Measurements from ENCODE around the gene PANX2. TPM values are rescaled to one million over a fixed set of nuclear protein-coding genes. Genes with fewer than 3 reads are reported as not detected.
A peak's percentile ranks its signal among the peaks of the same experiment; 100 is the strongest.

The PANX2 gene
- polyA plus RNA-seq, 10 donors, result 0.08 to 0.24 (median 0.11) TPM; not detected in 2

DNA sequence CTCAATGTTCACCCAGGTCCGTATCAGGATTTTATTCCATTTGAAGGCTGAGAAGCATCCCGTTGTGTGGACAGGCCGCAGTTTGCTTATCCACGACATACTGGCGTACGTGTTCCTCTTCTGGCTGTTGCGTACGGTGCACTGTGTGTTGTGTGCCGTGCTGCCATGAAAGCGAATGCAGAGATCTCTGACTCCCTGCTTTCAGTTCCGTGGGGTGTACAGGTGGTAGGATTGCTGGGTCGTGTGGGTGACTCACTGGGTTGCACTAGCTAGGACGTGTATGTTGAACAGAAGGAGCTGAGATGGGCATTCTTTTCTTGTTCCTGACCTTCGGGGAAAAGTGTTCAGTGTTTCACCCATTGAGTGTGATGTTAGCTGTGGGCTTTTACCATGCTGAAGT lies 40.6 kb downstream of the PANX2 start:
- DNase-seq, result no peak

DNA sequence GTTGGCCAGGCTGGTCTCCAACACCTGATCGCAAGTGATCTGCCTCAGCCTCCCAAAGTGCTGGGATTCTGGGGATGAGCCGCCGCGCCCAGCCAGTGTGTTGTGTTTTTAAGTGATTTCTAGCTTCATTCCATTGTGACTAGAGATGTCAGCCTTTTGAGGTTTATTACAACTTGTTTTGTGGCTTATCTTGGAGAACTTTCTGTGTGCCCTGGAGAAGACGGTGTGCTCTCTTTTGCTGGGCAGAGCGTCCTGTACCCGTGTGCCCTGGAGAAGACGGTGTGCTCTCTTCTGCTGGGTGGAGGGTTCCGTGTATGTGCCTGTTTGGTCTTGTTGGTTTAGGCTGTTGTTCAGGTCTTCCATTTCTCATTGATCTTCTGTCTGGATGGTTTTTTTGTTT lies 42.7 kb downstream of the PANX2 start:
- no peak for DNase-seq

DNA sequence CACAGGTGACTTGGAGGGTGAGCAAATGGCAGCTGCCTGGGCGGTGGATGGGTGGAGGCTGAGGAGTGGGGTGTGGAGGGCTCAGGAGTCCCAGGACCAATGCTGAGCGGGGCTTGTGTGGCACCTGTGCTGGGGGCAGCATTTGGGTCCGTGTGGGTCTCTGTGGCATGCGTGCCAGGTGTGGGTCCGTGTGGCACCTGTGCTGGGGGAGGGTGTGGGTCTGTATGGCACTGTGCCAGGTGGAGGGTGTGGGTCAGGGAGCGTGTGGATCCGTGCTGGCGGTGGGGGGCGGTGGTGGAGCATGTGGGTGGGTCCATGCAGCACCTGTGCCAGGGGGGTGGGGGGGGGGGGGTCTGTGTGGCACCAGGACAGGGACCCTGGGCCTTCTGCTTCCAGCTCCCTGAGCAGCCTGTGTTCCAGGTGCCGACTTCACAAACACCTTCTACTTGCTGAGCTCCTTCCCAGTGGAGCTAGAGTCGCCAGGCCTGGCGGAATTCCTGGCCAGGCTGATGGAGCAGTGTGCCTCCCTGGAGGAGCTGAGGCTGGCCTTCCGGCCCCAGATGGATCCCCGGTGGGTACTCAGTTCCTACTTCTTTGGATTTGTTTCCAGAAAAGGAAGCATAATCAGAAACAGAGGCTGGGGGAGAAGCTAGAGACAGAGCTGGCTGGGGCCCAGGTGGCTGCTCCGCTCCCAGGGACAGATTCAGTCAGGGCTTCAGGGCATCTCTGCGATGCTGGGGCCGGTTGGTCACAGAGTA lies 44.9 kb downstream of the PANX2 start:
- peak in 1 of 3 donors; percentile 62 for DNase-seq

DNA sequence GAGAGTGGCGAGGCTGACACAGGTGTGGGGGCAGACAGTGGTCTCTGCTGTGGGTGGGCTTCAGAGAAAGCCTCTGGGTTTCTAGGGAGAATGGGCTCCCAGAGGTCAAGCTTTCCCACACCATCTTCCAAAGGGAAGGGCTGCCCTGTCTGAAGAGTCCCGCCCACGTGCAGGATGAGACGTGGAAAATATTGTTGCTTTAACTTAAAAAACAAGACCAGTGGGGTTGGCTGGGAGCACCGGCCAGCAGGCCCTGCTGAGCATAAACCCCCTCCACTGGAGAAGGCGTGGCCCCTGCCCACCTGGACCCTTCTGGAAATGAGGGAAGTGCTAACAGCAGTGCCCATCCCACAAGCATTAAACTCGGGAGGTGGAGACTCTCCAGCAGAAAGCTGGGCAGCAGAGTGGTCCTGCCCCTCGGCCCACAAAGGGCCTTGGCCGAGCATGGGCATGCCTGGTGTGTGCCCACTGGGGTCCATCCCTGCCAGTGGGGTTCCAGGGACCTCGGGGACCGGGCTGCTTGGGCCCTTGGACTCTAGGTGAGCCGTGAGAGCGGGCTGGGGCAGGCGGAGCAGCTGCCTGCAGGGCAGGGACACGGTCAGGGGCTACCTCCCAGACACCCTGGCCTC lies 45.6 kb downstream of the PANX2 start:
- DNase-seq, result peak in 1 of 3 donors; percentile 60

DNA sequence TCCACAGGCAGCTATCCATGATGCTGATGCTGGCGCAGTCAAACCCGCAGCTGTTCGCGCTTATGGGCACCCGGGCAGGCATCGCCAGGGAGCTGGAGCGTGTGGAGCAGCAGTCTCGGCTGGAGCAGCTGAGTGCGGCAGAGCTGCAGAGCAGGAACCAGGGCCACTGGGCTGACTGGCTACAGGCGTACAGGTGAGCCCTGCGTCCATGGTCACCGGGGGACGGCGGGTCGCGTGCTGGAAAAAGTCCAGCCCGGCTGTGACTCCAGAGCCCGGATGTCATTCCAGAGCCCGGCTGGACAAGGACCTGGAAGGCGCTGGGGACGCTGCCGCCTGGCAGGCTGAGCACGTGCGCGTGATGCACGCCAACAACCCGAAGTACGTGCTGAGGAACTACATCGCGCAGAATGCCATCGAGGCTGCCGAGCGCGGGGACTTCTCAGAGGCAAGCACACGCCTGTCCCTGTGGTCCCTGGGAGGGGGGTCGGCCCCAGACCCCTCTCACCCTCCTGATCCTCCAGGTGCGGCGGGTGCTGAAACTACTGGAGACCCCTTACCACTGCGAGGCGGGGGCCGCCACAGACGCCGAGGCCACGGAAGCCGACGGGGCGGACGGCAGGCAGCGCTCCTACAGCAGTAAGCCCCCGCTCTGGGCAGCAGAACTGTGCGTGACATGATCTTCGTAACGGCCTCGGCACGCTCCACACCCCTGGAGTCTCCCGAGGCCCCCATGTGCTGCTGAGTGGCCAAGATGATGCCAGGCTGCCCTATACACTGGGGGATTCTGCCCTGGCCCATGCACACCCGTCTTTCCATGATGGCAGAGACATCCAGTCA lies 46.4 kb downstream of the PANX2 start:
- no peak for DNase-seq

DNA sequence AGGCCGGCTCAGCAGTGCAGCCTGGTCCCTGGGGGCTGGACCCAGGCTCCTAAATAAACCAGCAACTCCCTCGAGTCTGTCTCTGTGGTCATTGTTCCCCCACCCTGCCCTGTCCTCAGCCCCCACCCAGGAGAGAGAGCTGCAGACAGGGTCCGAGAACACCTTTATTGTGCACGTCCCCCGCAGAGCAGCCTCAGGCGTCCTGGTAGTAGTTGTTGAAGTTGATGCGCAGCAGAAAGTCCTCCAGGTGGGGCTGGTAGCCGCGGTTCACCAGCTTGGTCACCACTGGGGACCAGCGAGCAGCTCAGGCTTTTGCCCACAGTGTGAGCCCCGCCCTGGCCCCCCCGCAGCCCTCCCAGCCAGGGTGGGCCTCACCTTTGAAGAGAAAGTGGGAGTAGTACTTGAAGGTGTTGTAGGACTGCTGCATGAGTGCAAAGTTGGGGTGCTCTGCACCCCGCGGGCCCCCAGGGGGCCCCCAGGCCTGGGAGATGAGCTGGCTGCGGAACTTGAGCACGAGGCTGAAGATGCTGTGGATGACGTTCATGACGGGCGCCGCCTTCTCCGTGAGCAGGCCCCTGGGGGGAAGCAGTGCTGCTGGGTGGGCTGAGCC lies 47.1 kb downstream of the PANX2 start:
- DNase-seq, result no peak

DNA sequence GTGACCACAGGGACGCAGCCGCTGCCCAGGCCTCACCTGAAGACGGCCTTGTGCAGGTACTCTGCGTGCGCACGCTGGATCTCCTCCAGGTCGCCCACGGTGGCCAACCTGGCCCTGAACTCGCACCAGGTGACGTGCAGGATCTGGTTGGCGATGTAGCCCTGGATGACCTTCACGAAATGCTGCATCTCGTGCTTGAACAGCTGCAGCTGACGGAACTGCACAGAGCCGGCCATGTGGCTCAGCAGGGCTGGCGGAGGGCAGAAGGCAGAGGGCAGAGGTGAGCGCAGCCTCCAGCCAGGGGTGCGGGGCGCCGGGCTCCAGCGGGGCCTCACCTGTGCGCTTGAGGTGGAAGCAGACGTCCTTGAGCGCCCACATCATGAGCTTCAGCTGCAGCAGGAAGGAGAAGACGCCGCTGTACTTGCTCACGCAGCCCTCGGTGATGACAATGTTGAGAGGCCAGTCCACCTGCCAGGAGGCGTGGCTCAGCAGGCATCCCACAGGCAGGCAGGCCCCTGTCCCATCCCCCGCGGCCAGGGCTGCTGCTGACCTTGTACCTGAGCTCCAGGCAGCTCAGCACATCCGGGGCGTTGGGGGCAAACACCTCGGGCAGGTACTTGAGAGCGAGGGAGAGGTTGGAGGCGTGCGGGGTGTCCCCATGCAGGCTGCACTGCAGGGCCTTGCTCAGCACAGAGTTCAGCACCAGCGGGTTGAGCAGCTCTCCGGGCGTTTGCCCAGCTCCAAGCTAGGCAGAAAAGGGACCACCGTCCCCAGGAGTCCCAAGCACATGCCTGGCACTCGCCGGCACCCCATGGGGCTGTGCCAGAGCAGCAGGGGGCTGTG lies 47.8 kb downstream of the PANX2 start:
- DNase-seq, result no peak

DNA sequence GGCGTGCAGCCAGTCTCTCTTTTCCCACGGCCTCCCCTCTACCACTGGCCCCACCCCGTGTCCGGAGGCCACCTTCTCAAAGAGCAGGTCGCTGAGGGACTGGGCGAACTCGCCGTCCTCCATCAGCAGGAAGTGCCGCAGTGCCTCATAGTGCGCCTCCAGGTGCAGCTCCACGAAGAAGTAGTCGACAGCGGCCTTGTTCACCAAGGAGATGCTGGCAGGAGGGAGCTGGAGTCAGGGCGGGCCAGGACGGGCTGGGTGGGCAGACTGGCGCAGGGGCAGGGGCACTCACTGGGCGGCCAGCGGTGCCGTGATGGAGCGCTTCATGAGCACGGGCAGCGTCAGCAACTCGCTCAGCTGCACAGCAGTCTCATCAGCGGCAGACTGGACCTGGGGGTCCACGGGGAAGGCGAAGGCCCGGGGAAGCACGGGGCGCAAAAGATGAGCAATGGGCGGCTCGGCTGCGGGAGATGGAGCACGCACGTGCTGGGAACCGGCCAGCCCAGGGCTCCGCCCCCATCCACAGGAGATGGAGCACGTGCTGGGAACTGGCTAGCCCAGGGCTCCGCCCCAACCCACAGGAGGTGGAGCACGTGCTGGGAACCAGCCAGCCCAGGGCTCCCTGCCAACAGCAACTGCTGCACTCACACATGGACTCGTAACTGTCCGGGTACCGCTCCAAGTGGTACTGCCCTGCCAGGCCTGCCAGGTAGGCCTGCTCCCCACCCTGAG lies 48.6 kb downstream of the PANX2 start:
- peak; percentile 68 to 78 (median 74) for DNase-seq

DNA sequence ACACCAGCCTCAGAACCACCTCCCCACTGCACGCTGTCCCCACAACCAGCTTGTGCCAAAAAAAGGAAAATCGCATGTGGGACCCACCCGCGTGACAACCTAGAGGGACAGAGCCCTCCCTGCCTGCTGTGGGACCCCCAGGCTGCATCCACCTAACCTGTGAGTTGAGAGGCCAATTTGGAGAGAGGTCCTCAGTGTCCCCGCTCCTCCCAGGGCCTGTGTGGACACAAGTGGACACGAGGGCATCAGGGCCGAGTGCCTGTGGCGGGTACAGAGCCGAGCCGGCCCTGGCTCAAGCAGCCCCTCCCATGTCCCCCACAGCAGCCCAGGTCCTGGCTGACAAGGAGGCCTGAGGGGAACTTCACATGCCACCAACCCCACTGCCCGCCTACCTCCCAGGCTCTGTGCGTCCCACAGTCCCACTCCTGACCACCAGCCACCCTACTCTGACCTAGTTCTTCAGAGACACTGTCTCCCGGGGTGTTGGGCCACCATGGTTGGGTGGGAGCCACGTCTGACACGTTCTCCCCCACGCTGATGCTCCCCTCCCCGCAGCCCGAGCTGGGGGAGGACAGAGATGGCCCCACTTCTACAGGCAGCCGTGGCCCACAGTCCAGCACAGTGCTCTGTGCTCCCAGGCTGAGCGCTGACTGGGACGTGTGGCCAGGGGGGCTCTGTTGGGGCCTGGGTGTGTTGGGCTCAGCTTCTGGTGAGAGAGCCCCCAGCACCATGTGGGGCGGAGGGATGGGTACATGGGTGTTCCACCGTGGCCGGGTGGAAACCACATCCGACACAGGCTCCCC lies 49.5 kb downstream of the PANX2 start:
- no peak for DNase-seq

DNA sequence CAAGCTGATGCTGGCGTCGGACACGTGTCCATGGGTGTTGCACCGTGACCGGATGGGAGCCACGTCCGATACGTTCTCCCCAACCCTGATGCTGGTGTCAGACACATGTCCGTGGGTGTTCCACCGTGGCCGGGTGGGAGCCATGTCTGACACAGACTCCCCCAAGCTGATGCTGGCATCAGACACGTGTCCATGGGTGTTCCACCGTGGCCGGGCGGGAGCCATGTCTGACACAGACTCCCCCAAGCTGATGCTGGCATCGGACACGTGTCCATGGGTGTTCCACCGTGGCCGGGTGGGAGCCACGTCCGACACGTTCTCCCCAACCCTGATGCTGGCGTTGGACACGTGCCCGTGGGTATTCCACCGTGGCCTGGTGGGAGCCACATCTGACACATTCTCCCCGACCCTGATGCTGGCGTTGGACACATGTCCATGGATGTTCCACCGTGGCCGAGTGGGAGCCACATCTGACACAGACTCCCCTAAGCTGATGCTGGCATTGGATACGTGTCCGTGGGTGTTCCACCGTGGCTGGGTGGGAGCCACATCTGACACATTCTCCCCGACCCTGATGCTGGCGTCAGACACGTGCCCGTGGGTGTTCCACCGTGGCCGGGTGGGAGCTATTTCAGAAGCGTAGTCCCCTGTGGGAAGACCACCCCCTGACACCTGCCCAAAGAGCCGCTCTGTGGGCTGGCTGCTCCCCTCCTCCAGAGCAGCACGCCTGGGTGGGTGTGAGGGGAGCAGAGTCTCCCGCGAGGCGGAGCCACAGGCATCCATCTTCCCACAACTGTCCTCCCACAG lies 50.3 kb downstream of the PANX2 start:
- DNase-seq, result no peak

DNA sequence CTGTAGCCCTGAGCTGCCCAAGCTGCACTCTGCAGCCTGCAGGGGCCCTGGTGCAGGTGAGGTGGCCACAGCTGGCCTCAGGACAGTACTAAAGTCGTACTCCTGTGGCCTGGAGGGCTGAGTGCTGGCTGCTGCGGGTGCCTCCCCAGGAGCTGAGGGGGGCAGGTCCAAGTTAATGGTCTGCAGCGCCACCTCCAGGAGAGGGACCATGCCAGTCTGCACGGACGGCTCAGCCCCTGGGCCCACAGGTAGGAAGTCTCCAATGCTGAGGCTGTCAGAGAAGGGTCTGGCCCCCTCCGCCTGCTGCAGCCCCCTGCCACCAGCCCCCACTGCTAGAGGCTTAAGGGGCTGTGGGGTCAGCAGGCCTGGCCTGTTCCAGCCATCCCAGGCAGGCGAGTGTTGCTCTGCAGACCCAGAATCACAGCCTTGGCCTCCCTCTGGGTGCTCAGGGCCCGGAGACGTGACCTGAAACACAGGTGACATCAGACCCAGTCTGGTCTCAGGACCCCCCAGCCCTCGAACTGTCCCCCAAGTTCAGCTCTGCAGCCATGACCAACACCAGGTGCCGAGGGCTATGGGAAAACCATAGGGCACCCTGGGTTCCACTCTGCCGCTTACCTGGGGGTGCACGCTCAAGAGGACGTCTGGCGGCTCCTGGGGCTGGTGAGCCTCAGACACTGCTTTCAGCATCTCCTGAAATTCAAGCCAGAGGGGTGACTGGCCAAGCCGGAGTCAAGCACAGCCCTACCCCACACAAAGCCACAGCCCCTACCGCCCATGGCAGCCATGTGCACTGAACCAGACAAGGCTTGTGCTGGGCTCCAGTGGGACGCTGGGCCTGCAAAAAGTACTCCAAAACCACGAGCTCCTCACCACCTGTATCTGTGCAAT lies 51.1 kb downstream of the PANX2 start:
- no peak for DNase-seq

DNA sequence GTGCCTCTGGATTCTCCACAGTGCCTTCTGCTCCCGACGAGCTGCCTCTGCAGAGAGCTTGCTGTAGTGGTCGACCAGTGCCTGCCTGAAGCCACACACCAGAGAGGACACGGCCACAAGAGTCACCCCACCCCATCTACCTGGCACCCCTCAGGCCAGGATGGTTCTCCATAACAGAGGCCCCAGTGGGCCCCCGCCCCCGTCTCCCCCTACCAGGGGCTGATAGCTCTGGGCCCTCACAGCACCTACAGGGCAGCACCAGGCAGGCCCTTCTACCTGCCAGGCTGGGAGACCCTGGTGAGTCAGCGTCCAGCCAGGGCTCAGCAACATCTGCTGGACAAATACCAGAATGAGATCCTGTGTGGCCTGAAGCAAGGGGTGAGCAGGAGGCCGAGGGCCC lies 52.0 kb downstream of the PANX2 start:
- DNase-seq, result no peak

DNA sequence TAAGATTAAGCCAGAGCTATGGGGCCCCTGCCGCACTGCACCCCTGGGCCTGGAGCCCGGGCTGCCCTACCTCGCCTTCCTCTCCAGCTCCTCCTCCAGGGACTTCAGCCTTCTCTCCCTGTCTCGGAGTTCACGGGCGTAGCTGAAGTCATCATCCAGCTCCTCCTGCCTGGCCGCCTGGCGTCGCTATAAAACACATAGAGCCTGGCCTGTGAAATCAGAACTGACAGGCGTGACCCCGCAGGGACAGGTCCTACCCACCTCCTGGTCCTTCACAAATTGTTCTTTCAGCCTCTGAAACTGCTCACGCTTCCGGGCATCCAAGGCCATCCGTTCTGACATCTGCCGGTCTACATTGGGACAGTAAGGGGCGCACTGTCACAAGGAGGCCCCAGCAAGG lies 53.5 kb downstream of the PANX2 start:
- no peak for DNase-seq

DNA sequence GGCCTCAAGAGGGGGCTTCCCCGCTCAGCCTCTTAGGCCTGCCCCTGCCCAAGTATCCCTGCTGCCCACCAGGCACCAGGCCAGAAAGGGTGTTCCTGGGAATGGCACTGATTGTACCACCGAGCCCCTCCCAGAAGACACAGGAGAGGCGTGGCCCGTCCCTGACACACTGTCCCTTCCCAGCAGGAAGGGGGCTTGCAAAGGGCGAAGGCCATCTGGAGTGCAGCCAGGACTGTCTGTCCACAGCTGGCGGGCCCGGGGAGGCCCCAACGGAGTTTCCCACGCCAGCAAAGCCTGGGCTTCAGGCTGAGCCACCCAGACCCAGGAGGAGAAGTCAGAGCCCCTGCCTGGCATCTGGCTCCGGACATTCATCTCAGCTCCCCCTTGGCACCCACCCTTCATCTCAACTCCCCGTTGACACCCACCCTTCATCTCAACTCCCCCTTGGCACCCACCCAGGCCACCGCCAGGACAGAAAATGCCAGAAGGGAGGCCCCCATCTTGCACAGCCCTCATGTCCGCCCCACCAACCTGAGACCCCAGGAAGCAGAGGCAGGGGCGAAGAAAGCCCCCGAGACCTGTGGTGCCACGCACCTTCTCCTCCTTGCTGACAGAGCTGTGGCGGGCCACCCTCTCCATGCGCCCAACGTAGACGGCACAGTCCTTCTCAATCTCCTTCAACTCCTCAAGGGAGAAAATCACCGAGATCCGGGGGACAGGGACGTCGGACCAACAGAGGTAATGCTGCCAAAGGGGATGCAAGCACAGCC lies 54.9 kb downstream of the PANX2 start:
- DNase-seq, result no peak

DNA sequence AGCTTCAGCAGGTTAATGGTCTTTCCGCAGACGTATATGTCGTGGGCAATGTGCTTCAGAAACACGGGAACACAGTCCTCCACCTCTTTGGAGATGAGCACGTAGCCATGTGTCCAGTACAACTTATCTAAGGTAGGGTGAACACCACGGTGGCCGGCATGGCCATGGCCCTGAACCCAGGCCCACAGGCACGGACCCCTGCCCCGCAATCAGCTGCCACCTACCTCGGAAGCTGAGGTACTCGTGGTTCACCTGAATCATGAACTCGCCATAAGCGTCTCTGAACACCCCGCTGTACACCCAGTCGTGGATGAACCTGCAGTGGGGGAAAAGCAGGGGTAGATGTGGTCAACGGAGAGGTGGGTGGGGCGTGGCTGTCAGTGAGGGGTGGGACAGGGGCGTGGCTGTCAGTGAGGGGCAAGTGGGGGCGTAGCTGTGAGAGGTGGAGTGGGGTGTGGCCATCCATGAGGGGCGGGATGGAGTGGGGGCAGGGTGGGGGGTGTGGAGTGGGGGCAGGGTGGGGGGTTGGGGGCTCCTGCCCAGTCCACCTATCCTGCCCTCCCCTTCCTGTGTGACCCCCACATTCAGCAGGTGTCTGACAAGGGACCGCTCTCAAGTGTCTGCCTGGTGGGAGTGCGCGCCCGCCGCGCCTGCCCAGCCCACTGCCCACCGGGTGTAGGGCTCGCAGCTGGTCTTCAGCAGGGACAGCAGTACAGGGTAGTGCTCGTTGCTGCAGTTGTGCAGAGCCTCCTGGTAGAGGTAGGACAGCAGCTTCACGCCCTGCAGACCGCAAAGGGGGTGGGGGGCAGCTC lies 55.7 kb downstream of the PANX2 start:
- DNase-seq, result no peak

DNA sequence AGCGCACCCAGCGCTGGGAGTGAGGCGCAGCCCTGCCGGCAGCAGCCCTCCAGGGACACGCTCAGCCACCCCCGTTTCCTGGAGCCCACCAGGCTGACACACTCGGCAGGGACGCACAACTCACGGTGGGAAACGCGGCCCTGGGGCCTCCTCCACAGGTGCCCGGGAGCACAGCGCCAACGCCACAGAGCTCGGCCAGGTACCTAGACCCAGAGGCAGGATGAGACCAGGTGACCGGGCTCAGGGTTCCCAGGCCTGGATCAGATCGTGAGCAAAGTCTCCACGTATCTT lies 56.3 kb downstream of the PANX2 start:
- no peak for DNase-seq
